GM23338 (cell line): Measurements from ENCODE around the gene SNRPA. TPM values are rescaled to one million over a fixed set of nuclear protein-coding genes. Genes with fewer than 3 reads are reported as not detected.

Experiments
- ATAC-seq: fragments of 200-7000 bp; cut with Tn5 transposase; 3 replicates; pipeline ENCODE4 v1.9.1; 2020
- DNase-seq: peaks from one replicate; pipeline ENCODE4 v3.0.0-alpha.2; 2015; ENCODE audit warnings: low spot score
- H2AFZ ChIP-seq: fragments of 200-600 bp; sonication (generic); 2 replicates; pipeline ENCODE4 v1.8.0; 2016; ENCODE audit warnings: antibody characterized with exemption, mild to moderate bottlenecking, moderate library complexity
- H3F3A ChIP-seq: fragments of 200-600 bp; sonication (generic); replicated peaks from 2 replicates; pipeline ENCODE4 v1.8.0; 2017; ENCODE audit warnings: antibody characterized with exemption, mixed run types, low read depth
- H3K27ac ChIP-seq: fragments of 200-600 bp; sonication (generic); 2 replicates; pipeline ENCODE4 v1.6.1; 2016; ENCODE audit warnings: low read depth
- H3K27me3 ChIP-seq: fragments of 200-600 bp; sonication (generic); 2 replicates; pipeline ENCODE4 v1.8.0; 2016; ENCODE audit warnings: mild to moderate bottlenecking, mixed run types, moderate library complexity; ENCODE audit not compliant: insufficient read depth
- H3K36me3 ChIP-seq: fragments of 200-600 bp; sonication (generic); 2 replicates; pipeline ENCODE4 v1.8.0; 2016; ENCODE audit warnings: mild to moderate bottlenecking; ENCODE audit not compliant: insufficient read depth
- H3K4me1 ChIP-seq: fragments of 200-600 bp; sonication (generic); 2 replicates; pipeline ENCODE4 v1.8.0; 2016; ENCODE audit warnings: mild to moderate bottlenecking, moderate library complexity; ENCODE audit not compliant: insufficient read depth
- H3K4me2 ChIP-seq: fragments of 200-600 bp; sonication (generic); 2 replicates; pipeline ENCODE4 v1.7.1; 2017; ENCODE audit warnings: mixed run types
- H3K4me3 ChIP-seq: fragments of 200-600 bp; sonication (generic); 2 replicates; pipeline ENCODE4 v1.6.1; 2016; ENCODE audit warnings: mixed run types
- H3K79me2 ChIP-seq: fragments of 200-600 bp; sonication (generic); replicated peaks from 2 replicates; pipeline ENCODE4 v1.8.0; 2017; ENCODE audit warnings: mild to moderate bottlenecking; ENCODE audit not compliant: insufficient read depth
- H3K9me2 ChIP-seq: fragments of 200-600 bp; sonication (generic); 2 replicates; pipeline ENCODE4 v1.8.0; 2017; ENCODE audit not compliant: insufficient read depth
- H4K20me1 ChIP-seq: fragments of 200-600 bp; sonication (generic); replicated peaks from 2 replicates; pipeline ENCODE4 v1.8.0; 2017; ENCODE audit warnings: mild to moderate bottlenecking; ENCODE audit not compliant: insufficient read depth
- H3K27ac Mint-ChIP-seq: 2 replicates; pipeline ENCODE4 v1.8.0; 2020; ENCODE audit warnings: inconsistent platforms, mild to moderate bottlenecking, moderate library complexity, mixed read lengths
- H3K27me3 Mint-ChIP-seq: 3 replicates; pipeline ENCODE4 v1.8.0; 2022; ENCODE audit warnings: low read depth, mild to moderate bottlenecking, moderate library complexity, mixed read lengths, inconsistent platforms; ENCODE audit not compliant: insufficient read depth, poor library complexity
- H3K36me3 Mint-ChIP-seq: 3 replicates; pipeline ENCODE4 v1.8.0; 2021; ENCODE audit warnings: low read depth, mild to moderate bottlenecking, inconsistent platforms, moderate library complexity, mixed read lengths
- H3K4me1 Mint-ChIP-seq: 3 replicates; pipeline ENCODE4 v1.8.0; 2020; ENCODE audit warnings: mild to moderate bottlenecking, inconsistent platforms, mixed read lengths
- H3K4me3 Mint-ChIP-seq: 3 replicates; pipeline ENCODE4 v1.8.0; 2021; ENCODE audit warnings: moderate library complexity, mild to moderate bottlenecking, inconsistent platforms, mixed read lengths
- H3K9me3 Mint-ChIP-seq: 3 replicates; pipeline ENCODE4 v1.8.0; 2020; ENCODE audit warnings: moderate library complexity, mild to moderate bottlenecking, inconsistent platforms, mixed read lengths
- CREB1 ChIP-seq: fragments of 250-450 bp; sonication (Bioruptor Pico); IDR thresholded peaks from 2 replicates; pipeline ENCODE4 v1.5.0; 2020; ENCODE audit warnings: low read depth, mild to moderate bottlenecking, moderate library complexity
- CTCF ChIP-seq, 2 experiments: fragments of 200-600 bp in 1 of 2; sonication (generic) in 1 of 2; conservative IDR thresholded peaks; 2 replicates each; pipeline versions ENCODE4 v1.5.1 to v1.6.1; 2016 to 2017; ENCODE audit warnings: antibody characterized with exemption in 2 of 2, low read depth in 2 of 2, mild to moderate bottlenecking in 2 of 2, moderate library complexity in 1 of 2
- ETS1 ChIP-seq: IDR thresholded peaks from 2 replicates; pipeline ENCODE4 v1.6.1; 2016; ENCODE audit warnings: antibody characterized with exemption
- EZH2 ChIP-seq: fragments of 200-600 bp; sonication (generic); IDR thresholded peaks from one replicate; pipeline ENCODE4 v1.8.0; 2017; ENCODE audit warnings: antibody characterized with exemption, mild to moderate bottlenecking, low read depth; ENCODE audit not compliant: unreplicated experiment
- EZH2phosphoT487 ChIP-seq: fragments of 200-600 bp; sonication (generic); IDR thresholded peaks from one replicate; pipeline ENCODE4 v1.8.1; 2018; ENCODE audit warnings: antibody characterized with exemption; ENCODE audit not compliant: unreplicated experiment
- JUNB ChIP-seq: IDR thresholded peaks from one replicate; pipeline ENCODE4 v1.6.1; 2016; ENCODE audit warnings: antibody characterized with exemption; ENCODE audit not compliant: unreplicated experiment
- NANOG ChIP-seq: IDR thresholded peaks from 2 replicates; pipeline ENCODE4 v1.6.1; 2016; ENCODE audit warnings: antibody characterized with exemption, borderline replicate concordance
- POLR2AphosphoS5 ChIP-seq: IDR thresholded peaks from 2 replicates; pipeline ENCODE4 v1.6.1; 2016; ENCODE audit warnings: antibody characterized with exemption, low read depth
- REST ChIP-seq: IDR thresholded peaks from one replicate; pipeline ENCODE4 v1.6.1; 2018; ENCODE audit warnings: antibody characterized with exemption; ENCODE audit not compliant: unreplicated experiment
- STAT1 ChIP-seq: IDR thresholded peaks from one replicate; pipeline ENCODE4 v1.6.1; 2016; ENCODE audit warnings: antibody characterized with exemption; ENCODE audit not compliant: unreplicated experiment
- ZNF114 ChIP-seq: fragments of 250-450 bp; sonication (Bioruptor Pico); IDR thresholded peaks from 2 replicates; pipeline ENCODE4 v1.5.0; 2020; ENCODE audit warnings: mild to moderate bottlenecking, moderate library complexity
- ZNF331 ChIP-seq: fragments of 250-450 bp; sonication (Bioruptor Pico); IDR thresholded peaks from 2 replicates; pipeline ENCODE4 v1.5.0; 2020; ENCODE audit warnings: low read depth, mild to moderate bottlenecking, moderate library complexity
- polyA plus RNA-seq: library from polyadenylated mRNA; unstranded; fragments of >200 nt; fragmentation: Nextera tagmentation; extraction: Ambion mirVana; gene quantifications from 2 replicates; pipeline ENCODE4 v1.2.1, GENCODE V29; 2016
- total RNA-seq: library from RNA; depleted of rRNA; stranded (reverse); fragments of >200 nt; shearing (Covaris generic); gene quantifications from 2 replicates; pipeline ENCODE4 v1.2.3, GENCODE V29; 2014
- TF ChIP-seq, protein P1 (sequence below): fragments of 250-450 bp; sonication (Bioruptor Pico); IDR thresholded peaks from 2 replicates; pipeline ENCODE4 v1.5.0; 2020; ENCODE audit warnings: mild to moderate bottlenecking, moderate library complexity

SNRPA gene
- total and polyA plus RNA-seq, 2 experiments from 2014 or later = 295 to 326 TPM

- Histone ChIP-seq H4K20me1 (no peaks in the 10 kb centered on the region), H2AFZ (no peak overlapping the region), H3K27ac (peak overlapping the region; percentile 100), H3K9me2 (no peaks in the 10 kb centered on the region), H3K27me3 (no peaks in the 10 kb centered on the region), H3K36me3 (no peaks in the 10 kb centered on the region), H3K4me2 (peak overlapping the region; percentile 73), H3K79me2 (peaks cover 5% of the 10 kb centered on the region), H3K4me1 (peaks cover 11% of the 10 kb centered on the region), H3K4me3 (peak overlapping the region; percentile 54; the same call in 1 of the 2 replicates), H3F3A (peaks cover 5% of the 10 kb centered on the region; the same call in 1 of the 2 replicates)
- ATAC-seq = no peak
- H3K4me3 Mint-ChIP-seq = peak overlapping the region; percentile 79; the same call in 2 of the 3 replicates
- peaks cover 17% of the 10 kb centered on the region for H3K27me3 Mint-ChIP-seq
- no peak overlapping the region for H3K27ac Mint-ChIP-seq
- TF ChIP-seq, protein P1, sequence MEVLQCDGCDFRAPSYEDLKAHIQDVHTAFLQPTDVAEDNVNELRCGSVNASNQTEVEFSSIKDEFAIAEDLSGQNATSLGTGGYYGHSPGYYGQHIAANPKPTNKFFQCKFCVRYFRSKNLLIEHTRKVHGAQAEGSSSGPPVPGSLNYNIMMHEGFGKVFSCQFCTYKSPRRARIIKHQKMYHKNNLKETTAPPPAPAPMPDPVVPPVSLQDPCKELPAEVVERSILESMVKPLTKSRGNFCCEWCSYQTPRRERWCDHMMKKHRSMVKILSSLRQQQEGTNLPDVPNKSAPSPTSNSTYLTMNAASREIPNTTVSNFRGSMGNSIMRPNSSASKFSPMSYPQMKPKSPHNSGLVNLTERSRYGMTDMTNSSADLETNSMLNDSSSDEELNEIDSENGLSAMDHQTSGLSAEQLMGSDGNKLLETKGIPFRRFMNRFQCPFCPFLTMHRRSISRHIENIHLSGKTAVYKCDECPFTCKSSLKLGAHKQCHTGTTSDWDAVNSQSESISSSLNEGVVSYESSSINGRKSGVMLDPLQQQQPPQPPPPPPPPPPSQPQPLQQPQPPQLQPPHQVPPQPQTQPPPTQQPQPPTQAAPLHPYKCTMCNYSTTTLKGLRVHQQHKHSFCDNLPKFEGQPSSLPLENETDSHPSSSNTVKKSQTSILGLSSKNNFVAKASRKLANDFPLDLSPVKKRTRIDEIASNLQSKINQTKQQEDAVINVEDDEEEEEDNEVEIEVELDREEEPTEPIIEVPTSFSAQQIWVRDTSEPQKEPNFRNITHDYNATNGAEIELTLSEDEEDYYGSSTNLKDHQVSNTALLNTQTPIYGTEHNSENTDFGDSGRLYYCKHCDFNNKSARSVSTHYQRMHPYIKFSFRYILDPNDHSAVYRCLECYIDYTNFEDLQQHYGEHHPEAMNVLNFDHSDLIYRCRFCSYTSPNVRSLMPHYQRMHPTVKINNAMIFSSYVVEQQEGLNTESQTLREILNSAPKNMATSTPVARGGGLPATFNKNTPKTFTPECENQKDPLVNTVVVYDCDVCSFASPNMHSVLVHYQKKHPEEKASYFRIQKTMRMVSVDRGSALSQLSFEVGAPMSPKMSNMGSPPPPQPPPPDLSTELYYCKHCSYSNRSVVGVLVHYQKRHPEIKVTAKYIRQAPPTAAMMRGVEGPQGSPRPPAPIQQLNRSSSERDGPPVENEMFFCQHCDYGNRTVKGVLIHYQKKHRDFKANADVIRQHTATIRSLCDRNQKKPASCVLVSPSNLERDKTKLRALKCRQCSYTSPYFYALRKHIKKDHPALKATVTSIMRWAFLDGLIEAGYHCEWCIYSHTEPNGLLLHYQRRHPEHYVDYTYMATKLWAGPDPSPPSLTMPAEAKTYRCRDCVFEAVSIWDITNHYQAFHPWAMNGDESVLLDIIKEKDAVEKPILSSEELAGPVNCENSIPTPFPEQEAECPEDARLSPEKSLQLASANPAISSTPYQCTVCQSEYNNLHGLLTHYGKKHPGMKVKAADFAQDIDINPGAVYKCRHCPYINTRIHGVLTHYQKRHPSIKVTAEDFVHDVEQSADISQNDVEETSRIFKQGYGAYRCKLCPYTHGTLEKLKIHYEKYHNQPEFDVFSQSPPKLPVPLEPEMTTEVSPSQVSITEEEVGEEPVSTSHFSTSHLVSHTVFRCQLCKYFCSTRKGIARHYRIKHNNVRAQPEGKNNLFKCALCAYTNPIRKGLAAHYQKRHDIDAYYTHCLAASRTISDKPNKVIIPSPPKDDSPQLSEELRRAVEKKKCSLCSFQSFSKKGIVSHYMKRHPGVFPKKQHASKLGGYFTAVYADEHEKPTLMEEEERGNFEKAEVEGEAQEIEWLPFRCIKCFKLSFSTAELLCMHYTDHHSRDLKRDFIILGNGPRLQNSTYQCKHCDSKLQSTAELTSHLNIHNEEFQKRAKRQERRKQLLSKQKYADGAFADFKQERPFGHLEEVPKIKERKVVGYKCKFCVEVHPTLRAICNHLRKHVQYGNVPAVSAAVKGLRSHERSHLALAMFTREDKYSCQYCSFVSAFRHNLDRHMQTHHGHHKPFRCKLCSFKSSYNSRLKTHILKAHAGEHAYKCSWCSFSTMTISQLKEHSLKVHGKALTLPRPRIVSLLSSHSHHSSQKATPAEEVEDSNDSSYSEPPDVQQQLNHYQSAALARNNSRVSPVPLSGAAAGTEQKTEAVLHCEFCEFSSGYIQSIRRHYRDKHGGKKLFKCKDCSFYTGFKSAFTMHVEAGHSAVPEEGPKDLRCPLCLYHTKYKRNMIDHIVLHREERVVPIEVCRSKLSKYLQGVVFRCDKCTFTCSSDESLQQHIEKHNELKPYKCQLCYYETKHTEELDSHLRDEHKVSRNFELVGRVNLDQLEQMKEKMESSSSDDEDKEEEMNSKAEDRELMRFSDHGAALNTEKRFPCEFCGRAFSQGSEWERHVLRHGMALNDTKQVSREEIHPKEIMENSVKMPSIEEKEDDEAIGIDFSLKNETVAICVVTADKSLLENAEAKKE (CRISPR knock-in tag) = no peak
- TF ChIP-seq CREB1 (CRISPR knock-in tag) (no peak), ZNF114 (CRISPR knock-in tag) (no peak), EZH2 (no peak), ZNF331 (CRISPR knock-in tag) (no peak), ETS1 (no peak), EZH2phosphoT487 (no peak), POLR2AphosphoS5 (no peak), REST (no peak), STAT1 (no peak), JUNB (no peak), NANOG (no peak), CTCF (conservative IDR thresholded peaks at IDR 0.05; ENCODE audit: low read depth in 2 of 2) (no peak)
- peaks cover 20% of the 10 kb centered on the region for H3K4me1 Mint-ChIP-seq
- H3K9me3 Mint-ChIP-seq = peaks cover 1% of the 10 kb centered on the region
- peaks cover 6% of the 10 kb centered on the region; the same call in 2 of the 3 replicates for H3K36me3 Mint-ChIP-seq
- no peak for DNase-seq
These were observed 25.4 kb downstream of the SNRPA start for GRCh38 chr19:40776364-40776763.
